MG63 (cell line): ENCODE measurements around the gene GATA2. TPM values are rescaled to one million over a fixed set of nuclear protein-coding genes. Genes with fewer than 3 reads are reported as not detected.

ENCODE experiments used
- DNase-seq: peaks from one replicate; pipeline ENCODE4 v3.0.0-alpha.2; 2020
- H3K27me3 ChIP-seq: fragments of 250-450 bp; sonication (Bioruptor Pico); 2 replicates; pipeline ENCODE4 v1.5.1; 2020; ENCODE audit warnings: mild to moderate bottlenecking, moderate library complexity
- H3K36me3 ChIP-seq: fragments of 250-450 bp; sonication (Bioruptor Pico); 2 replicates; pipeline ENCODE4 v1.5.1; 2020; ENCODE audit warnings: mild to moderate bottlenecking, moderate library complexity
- H3K4me3 ChIP-seq: fragments of 250-450 bp; sonication (Bioruptor Pico); 2 replicates; pipeline ENCODE4 v1.5.1; 2020; ENCODE audit warnings: mild to moderate bottlenecking, moderate library complexity
- H3K9me3 ChIP-seq: fragments of 250-450 bp; sonication (Bioruptor Pico); 2 replicates; pipeline ENCODE4 v1.5.1; 2020; ENCODE audit warnings: mild to moderate bottlenecking, moderate library complexity
- total RNA-seq: library from RNA; depleted of rRNA; stranded (reverse); fragments of >200 nt; shearing (Covaris generic); gene quantifications from 2 replicates; pipeline ENCODE4 v1.2.3, GENCODE V29; 2014; ENCODE audit warnings: low replicate concordance

Gene GATA2
- total RNA-seq, 1 experiment from 2014 or later = 2.6 TPM

DNA sequence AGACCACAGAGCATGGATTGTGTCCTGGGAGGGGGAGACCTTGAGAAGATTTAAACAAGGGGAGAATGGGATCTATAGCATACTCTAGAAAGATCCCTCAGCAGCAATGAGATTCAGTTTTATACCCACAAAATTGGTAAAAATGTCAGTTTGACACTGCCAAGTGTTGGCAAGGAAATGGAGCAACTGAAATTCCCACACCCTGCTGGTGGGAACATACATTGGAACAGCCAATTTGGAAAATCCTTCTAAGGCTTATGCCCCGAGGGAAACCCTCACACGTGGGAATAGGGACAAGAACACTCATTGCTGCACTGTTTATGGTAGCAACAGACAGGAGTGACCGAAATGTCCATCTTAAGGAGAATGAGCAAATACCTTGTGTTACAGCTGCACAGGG, 21.3 kb downstream of the GATA2 start:
- Histone ChIP-seq H3K4me3 (no peak overlapping the region), H3K27me3 (peaks cover 2% of the 10 kb centered on the region), H3K36me3 (no peaks in the 10 kb centered on the region), H3K9me3 (no peaks in the 10 kb centered on the region)
- DNase-seq = no peak

DNA sequence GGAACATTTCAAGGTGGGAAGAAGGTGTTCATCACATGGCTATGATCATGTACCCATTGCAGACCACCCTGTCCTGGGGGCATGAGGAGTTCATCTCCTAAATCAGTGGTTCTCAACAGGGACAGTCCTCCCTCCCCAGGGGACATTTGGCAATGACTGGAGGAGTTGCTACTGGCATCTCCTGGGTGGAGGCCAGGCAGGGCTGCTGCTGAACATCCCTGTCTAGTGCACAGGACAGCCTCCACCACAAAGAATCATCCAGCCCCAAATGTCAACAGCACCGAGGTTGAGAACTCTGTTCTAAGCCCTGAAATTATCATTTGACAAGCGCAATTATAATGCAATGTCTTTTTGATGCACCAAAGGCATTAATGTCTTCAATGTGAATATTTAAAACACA, 21.9 kb downstream of the GATA2 start:
- no peak for DNase-seq
- Histone ChIP-seq H3K27me3 (peaks cover 2% of the 10 kb centered on the region), H3K36me3 (no peaks in the 10 kb centered on the region), H3K9me3 (no peaks in the 10 kb centered on the region), H3K4me3 (no peak overlapping the region)

DNA sequence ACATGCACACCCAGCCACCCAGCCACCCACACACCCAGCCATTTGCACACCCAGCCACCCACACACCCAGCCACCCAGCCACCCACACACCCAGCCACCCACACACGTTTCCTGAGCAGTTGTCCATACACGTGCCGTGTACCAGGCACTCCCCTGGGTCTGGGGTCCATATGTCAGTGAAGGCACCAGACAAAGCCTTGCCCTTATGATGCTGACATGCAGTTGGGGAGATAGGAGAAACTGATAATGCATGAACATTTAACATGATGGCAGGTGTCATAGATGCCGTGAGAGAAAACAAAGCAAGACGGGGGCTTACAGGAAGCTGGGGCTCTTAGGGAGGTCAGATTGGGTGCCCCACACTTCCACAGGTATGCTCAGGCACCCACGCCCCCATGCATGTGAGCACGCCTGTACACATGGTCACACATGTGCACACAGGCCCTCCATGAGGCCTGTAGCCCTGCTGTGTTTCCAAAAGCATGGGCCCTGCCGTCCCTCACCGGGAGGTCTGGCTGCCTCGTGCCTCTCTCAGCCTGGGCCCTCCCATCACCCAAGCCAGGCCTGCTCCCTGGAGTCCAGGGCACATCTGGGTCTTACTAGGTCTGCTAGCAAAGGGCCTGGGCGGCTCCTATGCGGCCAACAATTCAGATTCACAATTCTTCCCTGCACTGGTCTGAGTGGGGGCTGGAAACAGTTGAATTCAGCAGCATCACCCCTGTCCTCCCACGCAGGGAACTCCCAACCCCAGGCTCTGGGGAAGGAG, 22.7 kb downstream of the GATA2 start:
- no peaks in the 10 kb centered on the region for H3K36me3 ChIP-seq
- H3K9me3 ChIP-seq = no peaks in the 10 kb centered on the region
- DNase-seq = no peak
- H3K4me3 ChIP-seq = no peak overlapping the region
- H3K27me3 ChIP-seq = peaks cover 7% of the 10 kb centered on the region

- no peak for DNase-seq
- Histone ChIP-seq H3K4me3 (no peak overlapping the region), H3K27me3 (peaks cover 7% of the 10 kb centered on the region), H3K36me3 (no peaks in the 10 kb centered on the region), H3K9me3 (no peaks in the 10 kb centered on the region)
These were observed 23.4 kb downstream of the GATA2 start for GRCh38 chr3:128469556-128469955.

- Histone ChIP-seq H3K36me3 (no peaks in the 10 kb centered on the region), H3K9me3 (no peaks in the 10 kb centered on the region), H3K4me3 (no peak overlapping the region), H3K27me3 (peaks cover 11% of the 10 kb centered on the region)
- DNase-seq = no peak
These were observed 24.0 kb downstream of the GATA2 start for GRCh38 chr3:128468791-128469527.

GRCh38 chr3:128468285-128468790, 24.7 kb downstream of the GATA2 start:
- DNase-seq = no peak

GRCh38 chr3:128466840-128467541, 26.0 kb downstream of the GATA2 start, which contains the start of gene DNAJB8:
DNAJB8 (minus strand) TSS chr3:128466890; CDS start chr3:128463245, 3,645 bp downstream.
- no peaks in the 10 kb centered on the region for H3K36me3 ChIP-seq
- no peaks in the 10 kb centered on the region for H3K9me3 ChIP-seq
- H3K4me3 ChIP-seq = no peak within 1 kb of the TSS
- peaks cover 11% of the 10 kb centered on the region for H3K27me3 ChIP-seq
- no peak for DNase-seq

More at GRCh38 chr3:128468285-128468790, 24.7 kb downstream of the GATA2 start:
- no peaks in the 10 kb centered on the region for H3K9me3 ChIP-seq
- no peaks in the 10 kb centered on the region for H3K36me3 ChIP-seq
- H3K4me3 ChIP-seq = no peak overlapping the region
- H3K27me3 ChIP-seq = peaks cover 11% of the 10 kb centered on the region

DNA sequence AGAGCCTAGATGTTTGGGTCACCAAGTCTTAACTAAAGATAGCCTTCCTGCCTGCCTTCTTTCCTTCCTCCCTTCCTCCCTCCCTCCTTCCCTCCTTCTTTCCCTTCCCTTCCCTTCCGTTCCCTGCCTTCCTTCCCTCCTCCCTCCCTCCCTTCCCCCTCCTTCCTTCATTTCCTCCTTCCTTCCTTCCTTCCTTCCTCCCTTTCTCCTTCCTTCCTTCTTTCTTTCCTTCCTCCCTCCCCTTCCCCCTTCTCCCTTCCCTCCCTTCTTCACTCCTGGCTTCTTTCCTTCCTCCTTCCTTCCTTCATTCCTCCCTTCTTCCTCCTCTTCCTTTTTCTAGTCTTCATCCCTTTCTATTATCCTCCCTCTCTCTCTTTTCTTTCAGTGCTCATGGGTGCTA, 28.3 kb downstream of the GATA2 start:
- Histone ChIP-seq H3K4me3 (no peak overlapping the region), H3K9me3 (no peaks in the 10 kb centered on the region), H3K36me3 (no peaks in the 10 kb centered on the region), H3K27me3 (peaks cover 11% of the 10 kb centered on the region)
- no peak for DNase-seq

DNA sequence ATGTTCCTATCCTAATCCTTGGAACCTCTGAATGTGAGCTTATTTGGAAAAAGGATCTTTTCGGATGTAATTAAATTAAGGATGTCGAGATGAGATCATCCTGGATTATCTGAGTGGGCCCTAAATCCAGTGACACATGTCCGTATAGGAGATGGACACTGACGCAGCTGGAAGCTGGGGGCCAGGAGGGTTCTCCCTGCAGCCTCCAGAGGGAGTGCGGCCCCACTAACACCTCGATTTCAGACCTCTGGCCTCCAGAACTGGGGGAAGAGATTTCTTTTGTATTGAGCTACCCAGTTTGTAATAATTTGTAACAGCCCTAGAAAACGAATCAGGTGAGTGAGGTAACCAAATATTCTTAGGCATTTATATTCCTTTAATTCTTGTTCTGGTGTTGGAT, 28.8 kb downstream of the GATA2 start:
- DNase-seq = no peak
- Histone ChIP-seq H3K27me3 (peaks cover 11% of the 10 kb centered on the region), H3K4me3 (no peak overlapping the region), H3K9me3 (no peaks in the 10 kb centered on the region), H3K36me3 (no peaks in the 10 kb centered on the region)

GRCh38 chr3:128463771-128464170, 29.2 kb downstream of the GATA2 start:
- Histone ChIP-seq H3K4me3 (no peak overlapping the region), H3K9me3 (no peaks in the 10 kb centered on the region), H3K36me3 (no peaks in the 10 kb centered on the region), H3K27me3 (peaks cover 11% of the 10 kb centered on the region)
- no peak for DNase-seq

DNA sequence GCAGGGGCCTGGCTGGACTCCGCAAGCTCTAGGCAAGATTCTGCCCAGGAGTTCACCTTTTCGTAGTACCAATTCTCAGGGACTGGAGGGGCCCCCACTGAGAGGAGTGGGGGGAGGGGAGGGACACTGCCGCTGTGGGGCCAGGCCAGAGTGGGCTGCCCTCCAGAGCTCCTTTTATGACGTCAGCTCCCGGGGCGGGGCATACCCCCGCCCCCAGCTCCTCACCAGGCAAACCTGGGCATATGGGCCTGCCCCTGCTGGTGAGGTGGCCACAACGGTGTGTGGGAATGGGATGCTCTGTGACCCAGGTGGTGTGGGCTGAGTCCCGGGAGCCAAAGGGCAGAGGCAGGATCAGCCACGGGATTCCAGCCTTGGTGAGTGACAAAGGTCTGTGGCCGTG, 29.6 kb downstream of the GATA2 start:
- Histone ChIP-seq H3K27me3 (peaks cover 11% of the 10 kb centered on the region), H3K4me3 (no peak overlapping the region), H3K36me3 (no peaks in the 10 kb centered on the region), H3K9me3 (no peaks in the 10 kb centered on the region)
- DNase-seq = no peak

DNA sequence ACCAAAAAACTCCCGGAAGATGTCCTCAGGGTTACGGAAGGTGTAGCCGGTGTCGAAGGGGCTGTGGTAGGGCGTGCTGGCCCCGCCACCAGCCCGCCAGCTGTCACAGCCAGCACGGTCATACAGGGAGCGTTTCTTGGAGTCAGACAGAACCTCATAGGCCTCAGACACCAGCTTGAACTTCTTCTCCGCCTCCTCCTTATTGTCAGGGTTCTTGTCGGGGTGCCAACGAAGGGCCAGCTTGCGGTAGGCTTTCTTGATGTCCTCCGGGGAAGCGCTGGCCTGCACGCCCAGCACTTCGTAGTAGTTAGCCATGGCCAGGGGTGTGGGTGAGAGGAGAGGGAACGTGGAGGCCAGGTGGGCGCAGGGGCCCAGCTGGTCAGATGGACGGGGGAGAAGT, 30.1 kb downstream of the GATA2 start:
- Histone ChIP-seq H3K9me3 (no peaks in the 10 kb centered on the region), H3K36me3 (no peaks in the 10 kb centered on the region), H3K4me3 (no peak overlapping the region), H3K27me3 (peaks cover 11% of the 10 kb centered on the region)
- DNase-seq = no peak

- Histone ChIP-seq H3K27me3 (peaks cover 11% of the 10 kb centered on the region), H3K9me3 (no peaks in the 10 kb centered on the region), H3K36me3 (no peaks in the 10 kb centered on the region), H3K4me3 (no peak overlapping the region)
- DNase-seq = no peak
These were observed 30.6 kb downstream of the GATA2 start for GRCh38 chr3:128462341-128462910.

DNA sequence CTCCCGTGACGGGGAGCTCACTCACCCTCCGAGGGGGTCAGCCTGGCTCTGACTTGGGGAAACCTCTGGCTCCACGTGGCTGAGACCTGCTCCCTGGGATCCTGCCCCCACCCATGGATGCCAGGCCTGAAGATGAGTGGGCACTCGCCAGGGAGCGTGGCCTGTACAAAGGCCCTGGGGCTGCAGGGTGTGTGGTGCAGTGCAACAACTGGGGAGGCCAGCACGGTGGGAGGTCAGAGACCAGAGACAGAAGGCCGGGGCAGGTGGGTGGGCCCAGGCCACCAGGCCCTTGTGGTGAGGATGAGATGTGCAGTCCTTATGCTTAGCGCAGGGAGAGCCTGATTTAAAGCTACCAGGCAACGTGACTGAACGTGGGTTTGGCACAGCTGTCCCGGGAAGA, 31.3 kb downstream of the GATA2 start:
- Histone ChIP-seq H3K36me3 (no peaks in the 10 kb centered on the region), H3K27me3 (peaks cover 9% of the 10 kb centered on the region), H3K4me3 (no peak overlapping the region), H3K9me3 (no peaks in the 10 kb centered on the region)
- no peak for DNase-seq

- Histone ChIP-seq H3K4me3 (no peak overlapping the region), H3K9me3 (no peaks in the 10 kb centered on the region), H3K27me3 (peaks cover 8% of the 10 kb centered on the region; the same call in 1 of the 2 replicates), H3K36me3 (no peaks in the 10 kb centered on the region)
- no peak for DNase-seq
These were observed 33.6 kb downstream of the GATA2 start for GRCh38 chr3:128459461-128459820.

GRCh38 chr3:128458746-128459460, 34.1 kb downstream of the GATA2 start:
- Histone ChIP-seq H3K36me3 (no peaks in the 10 kb centered on the region), H3K9me3 (no peaks in the 10 kb centered on the region), H3K27me3 (peaks cover 5% of the 10 kb centered on the region; the same call in 1 of the 2 replicates), H3K4me3 (no peak overlapping the region)
- no peak for DNase-seq
